Astrocyte (in vitro differentiated cells and primary cell): ENCODE measurements around the gene CTNNA3. TPM values are rescaled to one million over a fixed set of nuclear protein-coding genes. Genes with fewer than 3 reads are reported as not detected.

ENCODE experiments used
- DNase-seq: peaks from one replicate; pipeline ENCODE4 v3.0.0-alpha.2; 2010; ENCODE audit warnings: low read depth
- FAIRE-seq: peaks from 2 replicates; lab custom pipeline; 2011; peaks lifted over from hg19 to GRCh38; lab: Jason Lieb, UNC
- H2AFZ ChIP-seq: 2 replicates; pipeline ENCODE4 v1.6.0; 2012; ENCODE audit warnings: low read depth, low read length, inconsistent platforms
- H3K27ac ChIP-seq: 2 replicates; pipeline ENCODE4 v1.5.1; 2011; ENCODE audit warnings: low read depth, low read length, inconsistent platforms
- H3K27me3 ChIP-seq: 2 replicates; pipeline ENCODE4 v1.6.0; 2011; ENCODE audit warnings: low read length, inconsistent platforms; ENCODE audit not compliant: insufficient read depth
- H3K36me3 ChIP-seq: 2 replicates; pipeline ENCODE4 v1.5.1; 2011; ENCODE audit warnings: low read length, inconsistent platforms; ENCODE audit not compliant: insufficient read depth
- H3K4me1 ChIP-seq: 2 replicates; pipeline ENCODE4 v1.5.1; 2011; ENCODE audit warnings: low read length, inconsistent platforms; ENCODE audit not compliant: insufficient read depth
- H3K4me2 ChIP-seq: 2 replicates; pipeline ENCODE4 v1.6.0; 2012; ENCODE audit warnings: low read length, inconsistent platforms
- H3K4me3 ChIP-seq: 2 replicates; pipeline ENCODE4 v1.5.1; 2011; ENCODE audit warnings: low read depth, mild to moderate bottlenecking, low read length, inconsistent platforms; ENCODE audit not compliant: insufficient read depth
- H3K79me2 ChIP-seq: 2 replicates; pipeline ENCODE4 v1.6.0; 2012; ENCODE audit warnings: mild to moderate bottlenecking, low read length, inconsistent platforms; ENCODE audit not compliant: insufficient read depth
- H3K9ac ChIP-seq: 2 replicates; pipeline ENCODE4 v1.6.0; 2012; ENCODE audit warnings: mild to moderate bottlenecking, low read length, inconsistent platforms
- H3K9me3 ChIP-seq: 2 replicates; pipeline ENCODE4 v1.5.1; 2012; ENCODE audit warnings: low read depth, mild to moderate bottlenecking, low read length, inconsistent platforms; ENCODE audit not compliant: insufficient read depth
- H4K20me1 ChIP-seq: 2 replicates; pipeline ENCODE4 v1.6.0; 2012; ENCODE audit warnings: low read length, inconsistent platforms; ENCODE audit not compliant: insufficient read depth
- H3K27ac Mint-ChIP-seq: one replicate; pipeline ENCODE4 v1.8.0; 2021; ENCODE audit warnings: mild to moderate bottlenecking, mixed read lengths; ENCODE audit not compliant: unreplicated experiment
- H3K27me3 Mint-ChIP-seq: one replicate; pipeline ENCODE4 v1.8.0; 2021; ENCODE audit warnings: low read depth, mixed read lengths; ENCODE audit not compliant: unreplicated experiment
- H3K36me3 Mint-ChIP-seq: one replicate; pipeline ENCODE4 v1.8.0; 2021; ENCODE audit warnings: low read depth, mixed read lengths; ENCODE audit not compliant: unreplicated experiment
- H3K4me1 Mint-ChIP-seq: one replicate; pipeline ENCODE4 v1.8.0; 2021; ENCODE audit warnings: low read depth, mixed read lengths; ENCODE audit not compliant: unreplicated experiment
- H3K4me3 Mint-ChIP-seq: one replicate; pipeline ENCODE4 v1.8.0; 2021; ENCODE audit warnings: mild to moderate bottlenecking, moderate library complexity, mixed read lengths; ENCODE audit not compliant: unreplicated experiment
- H3K9me3 Mint-ChIP-seq: one replicate; pipeline ENCODE4 v1.8.0; 2021; ENCODE audit warnings: mild to moderate bottlenecking, mixed read lengths; ENCODE audit not compliant: unreplicated experiment
- CTCF ChIP-seq: IDR thresholded peaks from 2 replicates; pipeline ENCODE4 v1.5.1; 2011; ENCODE audit warnings: low read depth, mild to moderate bottlenecking, inconsistent platforms, low read length, moderate library complexity; ENCODE audit not compliant: insufficient read depth
- EZH2 ChIP-seq: IDR thresholded peaks from 2 replicates; pipeline ENCODE4 v1.6.1; 2012; ENCODE audit warnings: mild to moderate bottlenecking, low read length, inconsistent platforms; ENCODE audit not compliant: insufficient read depth
- total RNA-seq: library from RNA; stranded (reverse); gene quantifications from 2 replicates; pipeline ENCODE4 v1.2.1, GENCODE V29; 2021

Gene CTNNA3
- total RNA-seq, 1 donor from 2014 or later: 0.73 TPM

- H3K4me1 ChIP-seq: no peaks in the 10 kb centered on the region
- no peak for FAIRE-seq
- Mint-ChIP-seq H3K4me1 (no peaks in the 10 kb centered on the region), H3K4me3 (no peak overlapping the region), H3K9me3 (no peaks in the 10 kb centered on the region), H3K36me3 (no peaks in the 10 kb centered on the region), H3K27ac (no peak overlapping the region), H3K27me3 (no peaks in the 10 kb centered on the region)
- no peak overlapping the region for H3K4me2 ChIP-seq
- H3K79me2 ChIP-seq: no peaks in the 10 kb centered on the region
- H3K4me3 ChIP-seq: no peak overlapping the region
- H3K27ac ChIP-seq: no peak overlapping the region
- DNase-seq: no peak
- H4K20me1 ChIP-seq: no peaks in the 10 kb centered on the region
- TF ChIP-seq EZH2: no peak
- TF ChIP-seq CTCF: no peak
- H3K36me3 ChIP-seq: no peaks in the 10 kb centered on the region
- no peaks in the 10 kb centered on the region for H3K27me3 ChIP-seq
- no peaks in the 10 kb centered on the region for H3K9me3 ChIP-seq
- H3K9ac ChIP-seq: no peak overlapping the region
- no peak overlapping the region for H2AFZ ChIP-seq
Observed at GRCh38 chr10:67046507-67046906, 649.5 kb downstream of the CTNNA3 start.

DNA sequence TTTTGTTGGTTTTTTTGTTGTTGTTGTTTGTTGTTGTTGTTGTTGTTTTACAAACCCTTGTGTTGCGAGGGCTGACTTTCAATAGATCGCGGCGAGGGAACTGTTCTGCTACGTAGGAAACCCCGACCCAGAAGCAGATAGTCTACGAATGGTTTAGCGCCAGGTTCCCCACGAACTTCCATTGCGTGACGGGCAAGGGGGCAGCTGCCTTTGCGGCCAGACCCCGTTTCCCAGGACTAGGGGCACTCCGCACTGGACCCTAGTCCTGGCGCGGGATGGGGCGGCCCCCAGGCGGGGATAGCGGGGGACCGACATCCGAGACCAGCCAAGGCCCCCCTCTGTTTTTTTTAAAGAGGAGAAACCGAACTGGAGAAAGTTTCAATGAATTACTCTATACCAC is 650.6 kb downstream of the CTNNA3 start:
- Histone ChIP-seq H3K4me2 (no peak overlapping the region), H3K4me3 (no peak overlapping the region), H3K27ac (no peak overlapping the region), H3K9me3 (no peaks in the 10 kb centered on the region), H4K20me1 (no peaks in the 10 kb centered on the region), H3K9ac (no peak overlapping the region), H2AFZ (no peak overlapping the region), H3K4me1 (no peaks in the 10 kb centered on the region), H3K79me2 (no peaks in the 10 kb centered on the region), H3K27me3 (no peaks in the 10 kb centered on the region), H3K36me3 (no peaks in the 10 kb centered on the region)
- TF ChIP-seq EZH2 (no peak), CTCF (no peak)
- Mint-ChIP-seq H3K4me3 (no peak overlapping the region), H3K27me3 (no peaks in the 10 kb centered on the region), H3K27ac (no peak overlapping the region), H3K36me3 (no peaks in the 10 kb centered on the region), H3K4me1 (no peaks in the 10 kb centered on the region), H3K9me3 (no peaks in the 10 kb centered on the region)
- DNase-seq (no peak), FAIRE-seq (no peak)

DNA sequence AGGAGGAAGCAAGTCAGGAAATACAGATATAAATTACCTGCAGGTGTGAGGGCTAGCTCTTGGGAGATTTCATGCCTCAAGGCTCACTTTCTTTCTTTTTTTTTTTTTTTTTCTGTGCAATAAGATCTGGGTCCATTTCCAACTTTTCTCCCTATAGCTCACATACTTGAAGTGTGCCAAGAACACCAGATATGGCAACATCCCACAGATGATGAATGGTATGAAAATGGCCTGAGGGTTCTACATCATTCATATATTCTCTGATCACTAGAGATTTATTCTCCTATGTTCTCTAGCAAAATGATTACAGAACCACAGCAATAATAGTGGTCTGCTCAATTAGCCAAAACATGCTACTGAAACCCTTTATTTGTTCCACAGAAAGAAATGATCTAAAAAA is 653.0 kb downstream of the CTNNA3 start:
- H3K27ac ChIP-seq: no peak overlapping the region
- DNase-seq (no peak), FAIRE-seq (no peak)
- TF ChIP-seq CTCF (no peak), EZH2 (no peak)
- no peak overlapping the region for H3K4me3 Mint-ChIP-seq
- H3K9me3 ChIP-seq: no peaks in the 10 kb centered on the region
- H3K4me3 ChIP-seq: no peak overlapping the region
- H3K79me2 ChIP-seq: no peaks in the 10 kb centered on the region
- no peaks in the 10 kb centered on the region for H3K27me3 ChIP-seq
- H4K20me1 ChIP-seq: no peaks in the 10 kb centered on the region
- no peaks in the 10 kb centered on the region for H3K27me3 Mint-ChIP-seq
- H3K4me1 ChIP-seq: no peaks in the 10 kb centered on the region
- no peak overlapping the region for H3K4me2 ChIP-seq
- no peaks in the 10 kb centered on the region for H3K36me3 ChIP-seq
- no peaks in the 10 kb centered on the region for H3K4me1 Mint-ChIP-seq
- H3K9ac ChIP-seq: no peak overlapping the region
- H3K27ac Mint-ChIP-seq: no peak overlapping the region
- H2AFZ ChIP-seq: no peak overlapping the region
- no peaks in the 10 kb centered on the region for H3K36me3 Mint-ChIP-seq
- H3K9me3 Mint-ChIP-seq: no peaks in the 10 kb centered on the region
